CD4-positive, alpha-beta T cell treated with Interleukin-17A for 4 hours (primary cell): Measurements from ENCODE around the gene GUK1.
A peak's percentile ranks its signal among the peaks of the same experiment; 100 is the strongest.
"Not testable (repeated sequence)": the region's sequence is repeated elsewhere in the genome, so short reads cannot be mapped to it uniquely, and the experiment has no call there.

Experiments used
- DNase-seq: peaks from one replicate; pipeline ENCODE4 v3.0.0-alpha.2; 2020; ENCODE audit warnings: mixed read lengths

The GUK1 gene

DNA sequence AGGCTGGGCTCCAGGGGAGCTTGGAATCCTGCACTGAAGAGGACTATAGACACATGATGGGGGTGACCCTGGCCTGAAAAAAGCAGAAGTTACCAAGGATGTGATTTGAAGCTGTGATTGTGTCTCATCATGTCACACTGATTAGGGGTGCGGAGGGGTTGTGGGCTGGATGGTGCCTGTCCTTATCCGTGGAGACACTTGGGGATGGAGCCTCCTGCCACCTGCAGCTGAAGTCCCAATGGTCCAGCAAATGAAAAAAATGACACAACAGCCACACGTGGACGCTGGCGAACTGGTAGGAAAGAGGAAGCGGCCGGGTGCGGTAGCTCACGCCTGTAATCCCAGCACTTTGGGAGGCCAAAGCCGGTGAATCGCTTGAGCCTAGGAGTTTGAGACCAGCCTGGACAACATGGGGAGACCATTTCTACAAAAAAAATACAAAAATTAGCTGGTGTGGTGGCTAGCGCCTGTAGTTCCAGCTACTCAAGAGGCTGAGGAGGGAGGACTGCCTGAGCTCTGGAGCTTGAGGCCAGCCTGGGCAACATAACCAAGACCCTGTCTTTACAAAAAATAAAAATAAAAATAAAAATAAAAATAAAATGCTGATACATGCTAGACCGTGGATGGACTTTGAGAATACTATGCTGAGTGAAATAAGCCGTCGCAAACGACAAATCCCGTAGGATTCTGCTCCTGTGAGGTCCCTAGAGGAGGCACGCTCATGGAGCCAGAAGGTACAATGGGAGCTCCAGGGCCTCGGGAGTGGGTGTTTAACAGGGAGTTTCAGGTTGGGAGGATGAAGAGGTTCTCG lies 24.7 kb downstream of the GUK1 start:
- DNase-seq = no peak

DNA sequence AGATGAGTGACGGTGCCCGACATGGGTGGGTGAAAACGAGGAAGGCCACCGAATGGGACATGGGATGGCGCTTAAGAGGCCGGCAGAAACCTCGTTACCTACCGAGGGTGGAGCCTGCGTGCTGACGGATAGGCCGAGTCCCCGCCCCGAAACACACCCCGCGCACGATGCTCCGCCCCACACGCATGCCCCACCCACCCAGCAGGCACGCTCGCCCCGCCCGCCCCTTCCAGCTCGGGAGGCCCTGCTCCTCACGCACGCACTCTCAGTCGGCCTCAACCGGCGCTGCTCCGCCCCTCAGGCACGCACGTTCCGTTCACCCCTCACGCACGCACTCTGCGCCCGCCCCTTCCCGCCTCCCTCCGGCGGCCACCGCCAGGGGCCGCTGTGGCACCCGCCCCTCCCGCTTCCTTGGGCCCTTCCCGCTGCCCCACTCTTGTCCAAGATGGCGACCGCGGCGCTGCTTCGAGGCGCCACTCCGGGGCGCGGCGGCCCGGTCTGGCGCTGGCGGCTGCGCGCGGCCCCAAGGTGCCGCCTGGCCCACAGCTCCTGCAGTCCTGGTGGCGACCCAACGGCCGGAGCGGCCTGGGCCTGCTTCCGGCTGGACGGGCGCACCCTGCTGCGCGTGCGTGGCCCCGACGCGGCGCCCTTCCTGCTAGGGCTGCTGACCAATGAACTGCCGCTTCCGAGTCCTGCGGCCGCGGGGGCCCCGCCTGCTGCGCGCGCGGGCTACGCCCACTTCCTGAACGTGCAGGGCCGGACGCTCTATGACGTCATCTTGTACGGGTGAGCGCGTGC lies 25.5 kb downstream of the GUK1 start, which contains the start of gene IBA57:
TSS of gene IBA57 (plus strand) at position 433 of the 798 bp plus-strand sequence. CDS start at position 446, 13 bp downstream.
- DNase-seq = peak; percentile 100

- DNase-seq = peak; percentile 65
These were observed 26.3 kb downstream of the GUK1 start for GRCh38 chr1:228166170-228166936.

DNA sequence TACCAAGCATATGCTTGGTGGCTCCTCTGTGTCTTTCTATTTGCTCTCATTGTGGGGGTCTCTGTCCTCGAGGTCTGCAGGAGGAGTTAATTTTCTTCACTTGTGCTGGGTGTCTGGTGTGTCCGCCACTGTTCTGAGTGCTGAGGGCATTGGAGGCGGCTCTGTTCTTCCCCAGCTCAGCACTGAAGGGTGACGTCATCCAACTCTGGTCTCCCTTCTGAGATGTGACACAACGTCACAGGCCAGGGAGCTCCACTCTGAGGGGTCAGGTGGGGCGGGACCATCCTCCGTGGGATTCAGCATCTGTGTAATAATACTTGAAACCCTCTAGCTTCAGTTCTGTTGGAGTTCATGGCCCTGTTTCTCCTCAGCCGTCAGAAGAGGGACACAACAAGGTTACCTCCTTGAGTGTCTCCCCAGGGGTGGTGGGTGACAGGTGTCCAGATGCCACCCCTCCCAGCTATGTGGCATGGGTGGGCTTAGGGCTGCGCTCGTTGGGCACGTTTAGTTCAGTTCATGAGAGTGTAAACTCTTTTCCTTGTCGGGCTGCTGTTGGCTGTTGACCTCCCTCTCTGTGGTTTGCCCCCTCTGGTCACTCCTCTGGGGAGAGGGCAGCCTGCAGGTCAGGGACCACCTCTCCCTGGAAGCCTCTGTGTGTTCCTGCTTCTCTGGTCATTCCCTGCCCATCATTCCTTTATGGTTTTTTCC lies 28.6 kb downstream of the GUK1 start:
- no peak for DNase-seq

DNA sequence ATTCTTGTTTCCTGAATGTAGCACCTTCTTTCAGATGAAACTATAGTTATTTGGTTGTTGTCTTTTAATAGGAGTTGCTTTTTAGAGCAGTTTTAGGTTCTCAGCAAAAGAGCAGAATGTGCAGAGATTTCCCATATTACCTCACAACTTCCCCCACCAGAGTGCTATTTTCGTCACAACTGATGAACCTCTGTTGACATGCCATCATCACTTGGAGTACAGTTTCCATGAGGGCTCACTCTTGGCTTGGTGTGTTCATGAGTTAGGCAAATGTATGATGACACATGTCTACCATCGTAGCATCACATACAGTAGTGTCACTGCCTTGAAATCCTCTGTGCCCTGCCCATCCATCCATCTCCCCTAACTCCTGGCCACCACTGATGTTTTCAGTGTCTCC lies 29.3 kb downstream of the GUK1 start:
- no peak for DNase-seq

GRCh38 chr1:228170666-228171065 lies 30.6 kb downstream of the GUK1 start:
- no peak for DNase-seq

DNA sequence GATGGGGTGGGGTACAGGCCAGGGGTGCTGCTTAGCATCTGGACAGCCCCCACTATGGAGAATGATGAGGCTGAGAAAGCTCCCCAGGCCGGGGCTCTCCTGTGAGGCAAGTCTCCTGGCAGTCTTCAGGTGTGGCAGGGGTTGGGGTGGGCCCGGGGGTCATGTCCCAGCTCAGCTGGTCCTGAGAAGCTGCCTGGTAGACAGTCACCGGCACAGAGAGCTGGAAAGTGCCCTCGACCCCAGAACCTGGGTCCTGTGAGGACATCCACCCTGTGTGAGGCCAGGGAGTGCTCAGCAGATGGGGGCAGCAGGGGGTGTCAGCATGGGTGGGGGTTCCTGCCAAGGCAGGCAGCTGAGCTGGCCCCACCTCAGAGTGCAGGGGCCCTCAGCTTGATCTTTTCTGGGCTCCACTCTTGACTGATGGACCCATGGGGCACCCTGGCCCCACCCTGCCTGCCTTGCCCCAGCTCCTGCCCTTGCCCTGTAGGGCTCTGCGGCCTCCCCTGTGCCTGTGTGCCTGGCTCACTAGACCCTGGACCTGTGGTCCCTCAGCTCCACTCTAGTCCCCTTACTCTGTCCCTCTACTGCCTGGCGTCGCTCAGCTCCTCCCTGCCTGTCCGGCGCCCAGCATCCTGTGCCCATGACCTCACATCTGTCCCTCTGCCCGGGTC lies 31.3 kb downstream of the GUK1 start:
- DNase-seq = no peak

DNA sequence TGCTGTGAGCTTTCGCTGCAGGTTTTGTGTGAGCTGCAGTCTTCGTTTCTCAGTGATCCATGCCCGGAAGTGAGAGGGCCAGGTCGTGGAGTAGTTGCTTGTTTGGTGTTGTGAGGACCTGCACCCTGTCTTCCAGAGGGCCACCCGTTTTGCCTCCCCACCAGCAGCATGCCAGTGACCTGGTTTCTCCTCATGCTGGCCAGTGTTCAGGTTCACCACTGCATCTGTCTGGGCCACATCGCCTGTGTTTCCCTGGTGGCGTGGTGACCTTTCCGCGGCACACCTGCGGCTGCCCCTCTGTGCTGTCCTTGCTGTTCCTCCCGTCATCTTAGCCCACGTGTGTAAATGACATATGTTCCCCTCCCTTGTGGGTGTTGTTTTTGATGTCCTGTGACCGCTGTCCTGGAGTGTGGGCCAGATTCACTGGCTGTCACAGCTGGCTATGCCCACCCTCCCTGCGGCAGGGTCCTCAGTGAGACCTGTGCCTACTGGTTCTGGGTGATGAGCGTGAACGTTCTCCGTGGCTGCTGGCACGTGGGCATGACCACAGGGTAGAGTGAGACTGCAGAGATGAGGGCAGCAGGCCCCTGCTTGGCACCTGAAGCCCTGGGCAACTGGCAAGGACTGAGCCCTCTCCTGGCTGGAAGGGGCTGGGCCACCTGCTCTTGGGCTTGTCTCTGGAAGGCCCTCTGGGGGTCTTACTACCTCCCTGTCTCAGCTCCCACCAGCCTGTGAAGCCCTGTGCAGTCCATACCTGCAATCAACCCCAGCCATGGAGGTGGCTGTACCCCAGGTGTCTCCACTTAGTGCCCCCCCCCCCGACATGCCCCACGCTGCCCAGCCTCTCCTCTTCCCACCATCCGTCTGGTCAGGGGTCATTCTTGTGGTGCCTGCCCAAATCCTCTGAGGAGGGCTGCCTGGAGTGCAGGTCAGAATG lies 32.8 kb downstream of the GUK1 start:
- no peak for DNase-seq

GRCh38 chr1:228173528-228174481 lies 33.7 kb downstream of the GUK1 start:
- not testable (repeated sequence) for DNase-seq

- no peak for DNase-seq
These were observed 34.6 kb downstream of the GUK1 start for GRCh38 chr1:228174482-228175315.

DNA sequence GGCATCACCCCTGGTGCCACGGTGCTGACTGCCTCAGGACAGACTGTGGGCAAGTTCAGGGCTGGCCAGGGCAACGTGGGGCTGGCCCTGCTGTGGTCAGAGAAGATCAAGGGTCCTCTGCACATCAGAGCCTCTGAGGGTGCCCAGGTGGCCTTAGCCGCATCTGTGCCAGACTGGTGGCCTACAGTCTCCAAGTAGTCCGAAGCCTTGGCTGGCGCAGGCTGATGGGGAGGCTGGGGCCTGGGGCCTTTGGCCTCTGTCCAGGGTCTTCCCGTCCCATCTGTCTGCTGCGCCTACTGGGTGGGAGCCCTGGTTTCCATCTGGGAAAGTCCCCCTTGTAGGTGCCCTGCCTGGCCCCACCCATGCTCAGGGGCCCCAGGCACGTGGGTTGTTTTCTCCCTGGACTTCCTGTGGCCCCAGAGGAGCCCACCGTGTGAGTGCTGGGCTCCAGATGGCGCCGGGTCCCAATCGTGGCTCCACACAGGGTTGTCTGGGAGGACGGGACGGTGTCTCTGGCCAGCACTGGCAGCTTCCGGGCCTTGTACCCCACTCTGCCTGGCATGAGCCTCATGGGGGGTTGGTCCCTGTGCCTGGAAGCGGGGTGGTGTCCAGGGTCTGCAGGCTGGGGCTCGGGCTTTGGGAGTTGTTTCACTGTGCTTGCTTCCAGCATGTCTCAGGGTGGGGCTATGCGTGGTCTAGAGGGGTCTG lies 35.4 kb downstream of the GUK1 start:
- DNase-seq = no peak

GRCh38 chr1:228176024-228176395 lies 35.9 kb downstream of the GUK1 start:
- no peak for DNase-seq

GRCh38 chr1:228176461-228177182 lies 36.5 kb downstream of the GUK1 start:
- no peak for DNase-seq

GRCh38 chr1:228177183-228177475 lies 37.0 kb downstream of the GUK1 start:
- DNase-seq = no peak

- DNase-seq = no peak
These were observed 37.9 kb downstream of the GUK1 start for GRCh38 chr1:228177721-228178710.
